AG04450 (cell line): ENCODE data around the gene ASMT. TPM values are rescaled to one million over a fixed set of nuclear protein-coding genes. Genes with fewer than 3 reads are reported as not detected.
"Not testable (repeated sequence)": the region's sequence is repeated elsewhere in the genome, so short reads cannot be mapped to it uniquely, and the experiment has no call there.

Experiments used
- CTCF ChIA-PET: fragments of 300-600, 350-600 bp; formaldehyde crosslinking; extraction: SDS; loops from one replicate; lab custom pipeline; 2022; ENCODE audit warnings: antibody characterized with exemption, inconsistent platforms; lab: Charles Lee
- POLR2A ChIA-PET: fragments of 350-600 bp; formaldehyde crosslinking; extraction: SDS; loops from one replicate; lab custom pipeline; 2021; ENCODE audit warnings: antibody characterized with exemption, inconsistent platforms; lab: Yijun Ruan, JAX
- DNase-seq: peaks from one replicate; pipeline ENCODE4 v3.0.0-alpha.2; 2011; ENCODE audit warnings: low read depth, low spot score
- H3K27ac ChIP-seq: one replicate; pipeline ENCODE4 v1.5.1; 2012; ENCODE audit warnings: low read depth, low read length, control low read depth
- H3K27me3 ChIP-seq: one replicate; pipeline ENCODE4 v1.6.0; 2012; ENCODE audit warnings: low read length; ENCODE audit not compliant: control insufficient read depth, insufficient read depth
- H3K4me3 ChIP-seq: 2 replicates; pipeline ENCODE4 v1.5.1; 2011; ENCODE audit warnings: mild to moderate bottlenecking, low read depth, low read length, control low read depth
- H3K9me3 ChIP-seq: 2 replicates; pipeline ENCODE4 v1.5.1; 2012; ENCODE audit warnings: low read length; ENCODE audit not compliant: control insufficient read depth, insufficient read depth
- CTCF ChIP-seq: IDR thresholded peaks from 2 replicates; pipeline ENCODE4 v1.5.1; 2011; ENCODE audit warnings: low read depth, low read length, control low read depth, inconsistent platforms
- polyA minus RNA-seq: library from RNA; depleted of rRNA, polyadenylated mRNA; stranded (reverse); fragments of >200 nt; gene quantifications from 2 replicates; pipeline ENCODE4 v1.2.3, GENCODE V29; 2011; rRNA and poly(A)+ RNA removed
- polyA plus RNA-seq: library from polyadenylated mRNA; depleted of rRNA; stranded (reverse); fragments of >200 nt; gene quantifications from 2 replicates; pipeline ENCODE4 v1.2.3, GENCODE V29; 2011; rRNA removed

ASMT gene
- not detected in 2 replicates for polyA plus RNA-seq
- not detected in 2 replicates for polyA minus RNA-seq

GRCh38 chrX:1614927-1615326 is at the start of gene ASMT:
TSS of gene ASMT (plus strand) at chrX:1615059. CDS start at chrX:1615200, 141 bp downstream.
- CTCF ChIA-PET, result no interaction called here
- H3K27me3 ChIP-seq, result no peaks in the 10 kb centered on the region
- TF ChIP-seq CTCF, result no peak
- POLR2A ChIA-PET, result no interaction called here
- no peak within 1 kb of the TSS for H3K27ac ChIP-seq
- H3K9me3 ChIP-seq, result peaks cover 6% of the 10 kb centered on the region; the same call in 1 of the 2 replicates
- no peak for DNase-seq
- no peak within 1 kb of the TSS for H3K4me3 ChIP-seq

- H3K27me3 ChIP-seq, DNase-seq, CTCF ChIA-PET, H3K27ac ChIP-seq, POLR2A ChIA-PET, H3K4me3 ChIP-seq: not testable (repeated sequence)
- H3K9me3 ChIP-seq, result peaks cover 16% of the 10 kb centered on the region
Measured at GRCh38 chrX:1574181-1574580, 40.7 kb upstream of the ASMT start.

- H3K27me3 ChIP-seq, result no peaks in the 10 kb centered on the region
- no peak for TF ChIP-seq CTCF
- no peak overlapping the region for H3K27ac ChIP-seq
- POLR2A ChIA-PET, result no interaction called here
- peaks cover 16% of the 10 kb centered on the region for H3K9me3 ChIP-seq
- CTCF ChIA-PET, result no interaction called here
- H3K4me3 ChIP-seq, result no peak overlapping the region
- DNase-seq, result no peak
Measured at GRCh38 chrX:1576201-1576992, 38.5 kb upstream of the ASMT start.

GRCh38 chrX:1577845-1578244 is 37.0 kb upstream of the ASMT start:
- H3K27me3 ChIP-seq, result no peaks in the 10 kb centered on the region
- ChIA-PET CTCF (no interaction called here), POLR2A (no interaction called here)
- TF ChIP-seq CTCF, result no peak
- no peak overlapping the region for H3K27ac ChIP-seq
- no peak overlapping the region for H3K4me3 ChIP-seq
- H3K9me3 ChIP-seq, result peaks cover 11% of the 10 kb centered on the region
- DNase-seq, result no peak

- H3K9me3 ChIP-seq, result peaks cover 7% of the 10 kb centered on the region; the same call in 1 of the 2 replicates
- DNase-seq, result no peak
- H3K4me3 ChIP-seq, result no peak overlapping the region
- CTCF ChIA-PET, result no interaction called here
- H3K27ac ChIP-seq, result no peak overlapping the region
- no peaks in the 10 kb centered on the region for H3K27me3 ChIP-seq
- POLR2A ChIA-PET, result no interaction called here
- no peak for TF ChIP-seq CTCF
Measured at GRCh38 chrX:1578511-1579173, 36.2 kb upstream of the ASMT start.
